ENCODE data around the gene SEPTIN10.

The SEPTIN10 gene

GRCh38 chr2:109519513-109519912 is 94.3 kb downstream of the SEPTIN10 start:
- no peak for TF ChIP-seq CTCF (conservative IDR thresholded peaks at IDR 0.05; ENCODE audit: low read depth)
- no peak for DNase-seq (ENCODE audit: low spot score)
- ChIA-PET POLR2A (ENCODE audit: low non-redundant PET) (no interaction called here), CTCF (interaction anchor here (0.6 kb wide), 1 partner anchor 67 kb away, joined by 4 read pairs; no protein-coding TSS in a partner anchor)
- peak overlapping the region; percentile 63; the same call in 1 of the 2 replicates for H3K27ac ChIP-seq

GRCh38 chr2:109517118-109517889 is 96.5 kb downstream of the SEPTIN10 start:
- no peak for TF ChIP-seq CTCF (conservative IDR thresholded peaks at IDR 0.05; ENCODE audit: low read depth)
- H3K27ac ChIP-seq: peak overlapping the region; percentile 29
- DNase-seq (ENCODE audit: low spot score): no peak
- ChIA-PET CTCF (interaction anchor here (0.6 kb wide), 1 partner anchor 641 kb away, joined by 3 read pairs; no protein-coding TSS in a partner anchor), POLR2A (ENCODE audit: low non-redundant PET) (no interaction called here)

GRCh38 chr2:109516445-109517117 is 97.2 kb downstream of the SEPTIN10 start:
- H3K27ac ChIP-seq: peak overlapping the region; percentile 29
- ChIA-PET CTCF (interaction anchor here (0.6 to 0.7 kb wide), 2 partner anchors 641 to 824 kb away, joined by 3 read pairs; no protein-coding TSS in a partner anchor), POLR2A (ENCODE audit: low non-redundant PET) (no interaction called here)
- peak; percentile 58 for DNase-seq (ENCODE audit: low spot score)
- peak; percentile 34 for TF ChIP-seq CTCF (conservative IDR thresholded peaks at IDR 0.05; ENCODE audit: low read depth)

GRCh38 chr2:109514857-109515256 is 98.9 kb downstream of the SEPTIN10 start:
- CTCF ChIA-PET: no interaction called here
- no peak for TF ChIP-seq CTCF (conservative IDR thresholded peaks at IDR 0.05; ENCODE audit: low read depth)
- DNase-seq (ENCODE audit: low spot score): no peak
- peak overlapping the region; percentile 62 for H3K27ac ChIP-seq
- POLR2A ChIA-PET (ENCODE audit: low non-redundant PET): interaction anchor here (0.6 kb wide), 1 partner anchor 9 kb away, joined by 5 read pairs; no protein-coding TSS in a partner anchor

- H3K27ac ChIP-seq: peak overlapping the region; percentile 62
- CTCF ChIA-PET: interaction anchor here (0.7 kb wide), 1 partner anchor 161 kb away, joined by 5 read pairs; no protein-coding TSS in a partner anchor
These were observed 99.8 kb downstream of the SEPTIN10 start for GRCh38 chr2:109513749-109514588.

More at GRCh38 chr2:109513749-109514588, 99.8 kb downstream of the SEPTIN10 start:
- POLR2A ChIA-PET (ENCODE audit: low non-redundant PET): interaction anchor here (0.5 kb wide), 1 partner anchor 367 kb away, joined by 3 read pairs; no protein-coding TSS in a partner anchor
- peak; percentile 68 for DNase-seq (ENCODE audit: low spot score)
- no peak for TF ChIP-seq CTCF (conservative IDR thresholded peaks at IDR 0.05; ENCODE audit: low read depth)

Data from RWPE1 (cell line).